ENCODE data around the gene RAC2.

GRCh38 chr22:37183432-37184379, 60.4 kb downstream of the RAC2 start:
- no peak for TF ChIP-seq CTCF (IDR thresholded peaks at IDR 0.05)
- TF ChIP-seq POLR2A (IDR thresholded peaks at IDR 0.05), result no peak
